Measurements from ENCODE around the gene MERTK. TPM values are rescaled to one million over a fixed set of nuclear protein-coding genes. Genes with fewer than 3 reads are reported as not detected.

The MERTK gene
- total and polyA plus RNA-seq, 2 of the 8 experiments (the other 6 are each of a cell fraction or from before 2014, with no cell fraction given): 6.5 to 7.0 TPM

DNA sequence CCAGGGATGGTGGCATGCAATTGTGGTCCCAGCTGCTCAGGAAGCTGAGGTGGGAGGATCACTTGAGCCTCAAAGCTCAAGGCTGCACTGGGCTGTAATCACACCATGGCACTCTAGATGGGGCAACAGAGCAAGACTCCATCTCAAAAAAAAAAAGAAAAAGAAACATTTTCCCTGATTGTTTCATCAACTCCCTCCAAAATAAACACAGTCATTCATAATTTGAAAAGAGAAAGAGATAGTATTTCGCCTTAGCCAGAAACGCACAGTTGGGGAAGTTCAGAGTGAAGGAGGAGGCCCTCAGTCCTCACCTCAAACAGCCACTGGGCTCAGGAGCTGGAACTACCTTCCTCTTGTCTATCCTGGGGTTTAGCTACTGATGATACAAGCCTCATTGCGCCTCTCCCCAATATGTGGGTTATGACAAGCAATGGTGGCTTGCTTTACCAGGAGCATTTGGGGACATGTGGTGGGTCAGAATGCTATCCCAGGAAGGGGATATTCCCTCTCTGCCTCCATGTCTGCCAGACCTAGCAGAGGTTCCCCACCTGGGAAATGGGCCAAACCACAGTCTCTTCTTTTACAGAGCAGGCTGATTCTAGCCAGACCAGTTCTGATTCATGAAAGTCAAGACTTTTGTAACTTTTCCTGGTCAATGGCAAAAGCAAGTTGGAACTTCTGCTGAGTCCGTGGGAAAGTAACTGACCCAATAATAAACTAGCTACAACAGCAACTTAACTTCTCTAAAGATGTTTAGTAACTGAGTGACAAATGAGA, 134.5 kb downstream of the MERTK start:
- FAIRE-seq: no peak
- no peaks in the 10 kb centered on the region for H4K20me1 ChIP-seq (replicated peaks in 1 of 2; ENCODE audit: control insufficient read depth in 1 of 2, insufficient read depth in 2 of 2, low read length in 2 of 2)

More for the DNA sequence above, 134.5 kb downstream of the MERTK start:
- no peak overlapping the region for H3K18ac ChIP-seq (ENCODE audit: extremely low read depth, low read length)
- H2BK15ac ChIP-seq (ENCODE audit: low read length): peak overlapping the region; percentile 8; the same call in 1 of the 2 replicates
- no peak overlapping the region for H4K8ac ChIP-seq (ENCODE audit: extremely low read depth, insufficient read depth, low read length)
- no peaks in the 10 kb centered on the region for H3K79me2 ChIP-seq (ENCODE audit: control insufficient read depth in 1 of 2, insufficient read depth in 2 of 2, low read length in 2 of 2)
- ChIA-PET CTCF (ENCODE audit: partially characterized antibody) (interaction anchor here (0.5 to 5.9 kb wide), 6 partner anchors 11 to 135 kb away, joined by 3 to 28 read pairs (median 3); no protein-coding TSS in a partner anchor), POLR2A (ENCODE audit: partially characterized antibody) (interaction anchor here (1.4 kb wide), 1 partner anchor 10 kb away, joined by 3 read pairs; no protein-coding TSS in a partner anchor)
- H2BK12ac ChIP-seq (ENCODE audit: low read depth, low read length): no peak overlapping the region
- H3K4me2 ChIP-seq (ENCODE audit: insufficient read depth in 1 of 2, low read depth in 2 of 2, low read length in 2 of 2): no peak overlapping the region
- H2BK20ac ChIP-seq (ENCODE audit: low read length): peak overlapping the region; percentile 95; the same call in 1 of the 2 replicates
- peak in 1 of 2 experiments; percentile 27 for DNase-seq (ENCODE audit: low read depth in 1 of 2, low spot score in 2 of 2)
- peaks cover 0 to 9% (median 5%) of the 10 kb centered on the region in 4 experiments; a peak in 4 of 7 replicates for H3K4me1 ChIP-seq (replicated peaks in 1 of 4; ENCODE audit: control insufficient read depth in 3 of 4, insufficient read depth in 4 of 4, low read length in 3 of 4)
- no peak overlapping the region for H3K4me3 ChIP-seq (ENCODE audit: extremely low read depth in 1 of 4, insufficient read depth in 2 of 4, low read depth in 3 of 4, low read length in 4 of 4)
- no peaks in the 10 kb centered on the region for H3K79me1 ChIP-seq (ENCODE audit: low read depth, low read length)
- no peak overlapping the region for H3K23ac ChIP-seq (ENCODE audit: insufficient read length)
- H3K56ac ChIP-seq (replicated peaks; ENCODE audit: insufficient read length, low read depth, low read length): no peak overlapping the region
- H4K91ac ChIP-seq (replicated peaks; ENCODE audit: insufficient read length, low read length): no peak overlapping the region
- TF ChIP-seq CREB1 (IDR thresholded peaks at IDR 0.05) (no peak), BACH1 (IDR thresholded peaks at IDR 0.05; ENCODE audit: low read length) (no peak), KDM1A (IDR thresholded peaks at IDR 0.05; ENCODE audit: borderline replicate concordance, low read length) (0 out of 2 replicates have a peak, but pooled peaks have one; percentile 44)
- peak overlapping the region; percentile 67; the same call in 1 of the 2 replicates for H2BK5ac ChIP-seq (ENCODE audit: low read depth, low read length)
- no peaks in the 10 kb centered on the region for H3K27me3 ChIP-seq (replicated peaks in 1 of 4; ENCODE audit: control insufficient read depth in 3 of 4, extremely low read depth in 1 of 4, insufficient read depth in 3 of 4, low read length in 3 of 4)
- no peak overlapping the region for H3K9ac ChIP-seq (replicated peaks in 1 of 4; ENCODE audit: extremely low read depth in 1 of 4, low read depth in 3 of 4, low read length in 3 of 4)
- H3K14ac ChIP-seq (ENCODE audit: insufficient read length): no peak overlapping the region
- H3K23me2 ChIP-seq (ENCODE audit: low read depth, low read length): no peaks in the 10 kb centered on the region; the same call in 1 of the 2 replicates
- H2AFZ ChIP-seq (ENCODE audit: low read length): no peak overlapping the region
- no peak overlapping the region for H3K4ac ChIP-seq (replicated peaks; ENCODE audit: insufficient read length, low read depth, low read length)
- no peaks in the 10 kb centered on the region; a peak in 1 of 4 replicates for H3K9me3 ChIP-seq (ENCODE audit: insufficient read depth in 2 of 2, low read depth in 1 of 2, low read length in 1 of 2)
- H4K5ac ChIP-seq (ENCODE audit: insufficient read length, low read depth, low read length): no peak overlapping the region
- H2BK120ac ChIP-seq (replicated peaks; ENCODE audit: low read depth, low read length): no peak overlapping the region
- H3K36me3 ChIP-seq (ENCODE audit: control insufficient read depth in 2 of 4, insufficient read depth in 4 of 4, low read length in 3 of 4): no peaks in the 10 kb centered on the region
- peak overlapping the region; percentile 82; the same call in 1 of the 2 replicates for H2AK5ac ChIP-seq (ENCODE audit: low read depth, low read length)
- no peak overlapping the region for H3K27ac ChIP-seq (ENCODE audit: low read depth, low read length)
- WGBS, 2 experiments (ENCODE audit: extremely low coverage in 1 of 2, insufficient coverage in 1 of 2, insufficient read length in 1 of 2, insufficient replicate concordance in 2 of 2, low coverage in 1 of 2, low lambda C conversion rate in 2 of 2, missing lambda C conversion rate in 1 of 2): 66% methylated on average over 4 of the region's 4 CpGs; no CpG with 5 or more reads in 1 of the 2 experiments

Data from H1 (cell line).